ENCODE results near the gene MIOX. TPM values are rescaled to one million over a fixed set of nuclear protein-coding genes. Genes with fewer than 3 reads are reported as not detected.
"Not testable (repeated sequence)": the region's sequence is repeated elsewhere in the genome, so short reads cannot be mapped to it uniquely, and the experiment has no call there.

MIOX gene
- polyA plus RNA-seq, 3 donors from 2014 or later: not detected

DNA sequence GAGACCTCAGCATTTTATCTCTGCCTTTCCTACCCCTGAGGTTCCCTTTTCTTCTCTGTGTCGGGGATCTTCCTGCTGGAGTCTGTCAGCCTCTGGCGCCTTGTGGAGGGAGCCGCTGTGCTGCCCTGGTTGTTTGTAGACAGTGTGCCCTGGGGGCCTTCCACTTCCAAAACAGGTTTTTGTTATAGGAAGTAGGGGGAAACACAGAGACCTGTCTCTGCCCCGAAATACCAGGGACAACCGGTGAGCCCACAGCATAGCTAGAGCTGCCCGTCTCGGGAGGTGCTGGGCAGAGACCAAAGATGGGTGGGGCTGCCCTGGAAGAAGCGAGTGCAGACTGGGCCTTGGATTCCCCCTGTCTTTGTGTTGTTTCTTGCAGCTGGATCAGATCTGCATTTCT is 29.4 kb downstream of the MIOX start:
- H3K4me1 Mint-ChIP-seq: peaks cover 0 to 6% of the 10 kb centered on the region in 2 donors
- no peaks in the 10 kb centered on the region for H3K9me3 Mint-ChIP-seq
- H3K27ac Mint-ChIP-seq: no peak overlapping the region
- H3K4me3 Mint-ChIP-seq: no peak overlapping the region
- no peaks in the 10 kb centered on the region for H3K36me3 Mint-ChIP-seq
- peaks cover 3 to 7% (median 4%) of the 10 kb centered on the region in 3 donors for H3K27me3 Mint-ChIP-seq (ENCODE audit: low read depth in 3 of 3)
- no peak for DNase-seq

- no peak for DNase-seq
- Mint-ChIP-seq H3K27ac (no peak overlapping the region), H3K4me1 (peaks cover 0 to 6% of the 10 kb centered on the region in 2 donors), H3K36me3 (no peaks in the 10 kb centered on the region), H3K9me3 (no peaks in the 10 kb centered on the region), H3K27me3 (ENCODE audit: low read depth in 3 of 3) (peaks cover 4 to 7% (median 4%) of the 10 kb centered on the region in 3 donors), H3K4me3 (no peak overlapping the region)
Observed at GRCh38 chr22:50516891-50517290, 30.2 kb downstream of the MIOX start.

GRCh38 chr22:50517495-50518260 is 31.0 kb downstream of the MIOX start:
- Mint-ChIP-seq H3K4me3 (no peak overlapping the region), H3K36me3 (no peaks in the 10 kb centered on the region), H3K27ac (no peak overlapping the region), H3K27me3 (ENCODE audit: low read depth in 3 of 3) (peaks cover 4 to 7% (median 5%) of the 10 kb centered on the region in 3 donors), H3K4me1 (peaks cover 0 to 6% of the 10 kb centered on the region in 2 donors), H3K9me3 (no peaks in the 10 kb centered on the region)
- DNase-seq: no peak

DNA sequence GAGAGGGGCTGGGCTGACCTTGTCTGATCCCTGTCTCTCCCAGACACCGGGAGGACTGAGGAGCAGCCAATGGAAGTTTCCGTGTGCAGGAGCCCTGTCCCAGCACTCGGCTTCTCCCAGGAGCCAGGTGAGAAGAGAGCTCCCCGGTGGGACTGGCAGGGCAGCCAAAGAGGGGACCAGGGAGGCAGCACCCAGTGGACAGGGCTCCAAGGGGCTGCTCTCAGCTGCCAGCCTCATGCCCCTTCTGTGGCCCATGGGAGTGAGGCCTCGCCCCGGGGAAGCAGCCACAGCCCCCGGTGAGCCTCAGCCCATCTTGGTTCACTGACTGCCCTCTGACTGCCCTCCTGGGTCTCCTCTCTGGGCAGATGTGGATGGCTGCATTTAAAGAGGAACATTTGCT is 31.9 kb downstream of the MIOX start:
- Mint-ChIP-seq H3K4me1 (peaks cover 0 to 6% of the 10 kb centered on the region in 2 donors), H3K27ac (no peak overlapping the region), H3K9me3 (no peaks in the 10 kb centered on the region), H3K27me3 (ENCODE audit: low read depth in 3 of 3) (peaks cover 4 to 10% (median 5%) of the 10 kb centered on the region in 3 donors), H3K36me3 (no peaks in the 10 kb centered on the region), H3K4me3 (no peak overlapping the region)
- no peak for DNase-seq

GRCh38 chr22:50519151-50519550 is 32.5 kb downstream of the MIOX start:
- peaks cover 0 to 6% of the 10 kb centered on the region in 2 donors for H3K4me1 Mint-ChIP-seq
- H3K4me3 Mint-ChIP-seq: no peak overlapping the region
- H3K36me3 Mint-ChIP-seq: no peaks in the 10 kb centered on the region
- no peak for DNase-seq
- H3K27me3 Mint-ChIP-seq (ENCODE audit: low read depth in 3 of 3): peaks cover 4 to 10% (median 5%) of the 10 kb centered on the region in 3 donors
- no peaks in the 10 kb centered on the region for H3K9me3 Mint-ChIP-seq
- H3K27ac Mint-ChIP-seq: no peak overlapping the region

- H3K36me3 Mint-ChIP-seq, DNase-seq, H3K27ac Mint-ChIP-seq, H3K4me3 Mint-ChIP-seq, H3K9me3 Mint-ChIP-seq, H3K4me1 Mint-ChIP-seq: not testable (repeated sequence)
- H3K27me3 Mint-ChIP-seq (ENCODE audit: low read depth in 3 of 3): peaks cover 8 to 14% (median 11%) of the 10 kb centered on the region in 3 donors
Observed at GRCh38 chr22:50520184-50520583, 33.5 kb downstream of the MIOX start.

DNA sequence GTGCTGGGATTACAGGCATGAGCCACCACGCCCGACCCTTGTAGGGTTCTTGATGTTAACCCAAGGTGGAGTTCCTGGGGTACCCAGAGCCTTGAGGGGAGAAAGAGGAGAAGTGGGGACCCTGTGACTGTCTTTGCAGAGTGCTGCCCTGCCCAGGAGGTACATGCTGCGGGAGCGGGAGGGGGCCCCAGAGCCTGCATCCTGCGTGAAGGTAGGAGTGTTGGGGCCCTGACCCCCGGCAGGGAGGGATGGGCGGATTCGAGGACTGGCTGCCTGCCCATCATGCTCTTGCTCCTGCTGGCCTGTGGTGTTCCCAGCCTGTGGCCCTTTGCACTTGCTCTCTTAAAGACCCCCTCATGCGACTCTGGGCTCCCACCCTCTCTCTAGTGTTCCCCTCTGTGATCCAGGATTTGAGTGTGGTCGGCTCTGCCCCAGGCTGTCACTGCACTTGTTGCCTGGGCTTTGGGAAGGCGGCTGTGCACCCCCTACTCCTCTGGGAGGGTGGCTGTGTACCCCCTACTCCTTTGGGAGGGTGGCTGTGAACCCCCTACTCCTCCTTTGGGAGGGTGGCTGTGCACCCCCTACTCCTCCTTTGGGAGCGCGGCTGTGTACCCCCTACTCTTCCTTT is 34.3 kb downstream of the MIOX start:
- H3K27ac Mint-ChIP-seq: no peak overlapping the region
- DNase-seq: no peak
- no peaks in the 10 kb centered on the region for H3K9me3 Mint-ChIP-seq
- no peaks in the 10 kb centered on the region for H3K36me3 Mint-ChIP-seq
- H3K4me3 Mint-ChIP-seq: no peak overlapping the region
- H3K4me1 Mint-ChIP-seq: peaks cover 7 to 8% of the 10 kb centered on the region in 2 donors
- H3K27me3 Mint-ChIP-seq (ENCODE audit: low read depth in 3 of 3): peaks cover 12 to 15% (median 13%) of the 10 kb centered on the region in 3 donors

DNA sequence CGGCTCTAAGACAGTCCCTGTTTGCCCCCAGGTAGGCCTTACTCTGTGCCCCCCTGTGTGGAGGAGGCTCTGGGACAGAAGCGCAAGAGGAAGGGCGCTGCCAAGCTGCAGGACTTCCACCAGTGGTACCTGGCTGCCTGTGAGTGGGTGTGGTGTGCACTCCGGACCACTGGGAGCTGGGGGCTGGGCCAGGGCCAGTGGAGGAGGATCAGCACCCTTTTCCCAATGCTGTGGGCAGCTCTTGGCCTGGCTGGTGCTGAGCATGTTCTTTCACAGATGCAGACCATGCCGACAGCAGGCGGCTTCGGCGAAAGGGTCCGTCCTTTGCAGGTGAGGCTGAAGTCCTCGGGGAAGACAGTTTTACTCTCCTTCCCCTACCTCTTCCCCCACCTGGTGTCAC is 35.1 kb downstream of the MIOX start:
- Mint-ChIP-seq H3K27ac (no peak overlapping the region), H3K27me3 (ENCODE audit: low read depth in 3 of 3) (peaks cover 12 to 15% (median 13%) of the 10 kb centered on the region in 3 donors), H3K9me3 (no peaks in the 10 kb centered on the region), H3K4me1 (peaks cover 8 to 9% of the 10 kb centered on the region in 2 donors), H3K4me3 (no peak overlapping the region), H3K36me3 (no peaks in the 10 kb centered on the region)
- no peak for DNase-seq

GRCh38 chr22:50522208-50522805 is 35.6 kb downstream of the MIOX start:
- Mint-ChIP-seq H3K27ac (no peak overlapping the region), H3K27me3 (ENCODE audit: low read depth in 3 of 3) (peaks cover 9 to 15% (median 13%) of the 10 kb centered on the region in 3 donors), H3K4me3 (no peak overlapping the region), H3K36me3 (no peaks in the 10 kb centered on the region), H3K9me3 (no peaks in the 10 kb centered on the region), H3K4me1 (peaks cover 14 to 15% of the 10 kb centered on the region in 2 donors)
- no peak for DNase-seq

DNA sequence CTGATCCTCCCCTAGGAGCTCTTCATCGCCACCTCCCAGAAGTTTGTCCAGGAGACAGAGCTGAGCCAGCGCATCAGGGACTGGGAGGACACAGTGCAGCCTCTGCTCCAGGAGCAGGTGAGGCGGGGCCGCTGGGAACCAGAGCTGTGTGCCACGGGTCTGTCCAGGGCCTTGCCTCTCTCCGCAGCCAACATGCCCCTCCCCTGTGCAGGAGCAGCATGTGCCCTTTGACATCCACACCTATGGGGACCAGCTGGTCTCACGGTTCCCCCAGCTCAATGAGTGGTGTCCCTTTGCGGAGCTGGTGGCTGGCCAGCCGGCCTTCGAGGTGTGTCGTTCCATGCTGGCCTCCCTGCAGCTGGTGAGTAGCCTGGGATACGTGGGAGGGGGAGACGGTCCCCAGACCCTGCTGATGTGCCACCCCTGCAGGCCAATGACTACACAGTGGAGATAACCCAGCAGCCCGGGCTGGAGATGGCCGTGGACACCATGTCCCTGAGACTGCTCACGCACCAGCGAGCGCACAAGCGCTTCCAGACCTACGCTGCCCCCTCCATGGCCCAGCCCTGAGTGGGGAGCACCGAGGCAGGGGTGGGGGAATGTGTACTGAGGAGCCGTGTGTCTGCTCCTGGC is 36.3 kb downstream of the MIOX start:
- Mint-ChIP-seq H3K27ac (no peak overlapping the region), H3K4me3 (peak overlapping the region in 3 of 5 donors; percentile 2 to 21 (median 5))

DNA sequence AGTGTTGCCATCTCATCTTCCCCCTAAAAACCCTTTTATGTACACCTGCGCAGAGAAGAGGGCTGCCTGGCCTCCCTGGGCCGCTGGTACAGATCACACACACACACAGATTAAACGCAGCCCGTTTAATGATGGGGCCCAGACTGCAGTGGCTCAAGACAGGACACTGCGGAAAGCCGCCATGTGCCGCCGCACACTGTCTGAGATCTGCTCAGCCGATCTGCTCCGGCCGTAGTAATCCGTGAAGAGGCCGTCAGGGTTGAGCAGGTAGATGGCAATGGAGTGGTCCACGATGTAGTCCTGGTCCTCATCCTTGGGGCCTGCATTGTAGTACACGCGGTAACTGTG is 36.8 kb downstream of the MIOX start:
- Mint-ChIP-seq H3K9me3 (no peaks in the 10 kb centered on the region), H3K27ac (no peak overlapping the region), H3K4me3 (peak overlapping the region in 3 of 5 donors; percentile 2 to 21 (median 5)), H3K36me3 (no peaks in the 10 kb centered on the region), H3K4me1 (peaks cover 25 to 27% of the 10 kb centered on the region in 2 donors), H3K27me3 (ENCODE audit: low read depth in 3 of 3) (peaks cover 9 to 15% (median 13%) of the 10 kb centered on the region in 3 donors)
- no peak for DNase-seq

More for the DNA sequence above, 36.3 kb downstream of the MIOX start:
- H3K9me3 Mint-ChIP-seq: no peaks in the 10 kb centered on the region
- peaks cover 9 to 15% (median 13%) of the 10 kb centered on the region in 3 donors for H3K27me3 Mint-ChIP-seq (ENCODE audit: low read depth in 3 of 3)
- H3K36me3 Mint-ChIP-seq: no peaks in the 10 kb centered on the region
- no peak for DNase-seq
- peaks cover 20 to 22% of the 10 kb centered on the region in 2 donors for H3K4me1 Mint-ChIP-seq

DNA sequence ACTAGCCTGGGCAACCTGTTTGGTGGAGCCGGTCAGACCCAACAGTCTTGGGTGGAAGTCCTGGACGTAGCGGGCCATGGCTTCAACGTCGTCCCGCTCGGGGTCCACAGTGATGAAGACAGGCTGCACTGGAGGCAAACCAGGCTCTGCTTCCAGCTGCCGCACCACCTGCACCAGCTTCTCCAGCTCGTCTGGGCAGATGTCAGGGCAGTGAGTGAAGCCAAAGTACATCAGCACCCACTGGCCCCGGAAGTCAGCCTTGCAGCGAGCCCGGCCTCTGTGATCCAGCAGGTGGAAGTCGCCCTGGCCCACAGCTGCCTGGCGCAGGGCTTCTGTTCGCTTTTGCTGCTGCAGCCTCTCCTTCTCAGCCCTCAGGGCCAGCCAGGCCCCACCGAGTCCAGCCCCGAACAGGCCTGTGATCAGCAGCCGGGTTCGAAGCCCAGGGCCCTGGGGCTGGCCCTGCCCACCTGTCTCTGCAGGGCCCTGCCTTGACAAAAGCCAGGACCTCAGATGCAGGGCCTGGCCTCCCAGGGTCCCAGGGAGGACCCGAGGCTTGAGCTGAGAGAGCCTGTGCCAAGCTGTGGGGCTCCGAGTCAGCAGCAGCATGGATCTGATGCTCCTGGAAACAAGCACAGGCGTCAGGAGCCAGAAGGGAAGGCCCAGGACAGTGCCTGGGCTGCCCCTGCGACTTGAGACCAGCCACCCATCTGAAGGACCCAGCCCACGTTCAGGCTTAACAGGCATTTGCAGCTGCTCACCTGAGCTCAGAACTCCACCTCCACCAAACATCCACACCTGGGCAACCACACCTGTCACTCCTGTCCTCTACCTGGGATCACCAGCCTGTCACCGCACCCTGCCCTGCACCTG is 37.4 kb downstream of the MIOX start:
- Mint-ChIP-seq H3K27me3 (ENCODE audit: low read depth in 3 of 3) (peaks cover 9 to 14% (median 13%) of the 10 kb centered on the region in 3 donors), H3K36me3 (no peaks in the 10 kb centered on the region), H3K4me3 (peak overlapping the region; percentile 84 to 89 (median 87)), H3K27ac (peak overlapping the region in 5 of 6 donors; percentile 67 to 92 (median 84)), H3K9me3 (no peaks in the 10 kb centered on the region), H3K4me1 (peaks cover 27 to 29% of the 10 kb centered on the region in 2 donors)
- DNase-seq: no peak

DNA sequence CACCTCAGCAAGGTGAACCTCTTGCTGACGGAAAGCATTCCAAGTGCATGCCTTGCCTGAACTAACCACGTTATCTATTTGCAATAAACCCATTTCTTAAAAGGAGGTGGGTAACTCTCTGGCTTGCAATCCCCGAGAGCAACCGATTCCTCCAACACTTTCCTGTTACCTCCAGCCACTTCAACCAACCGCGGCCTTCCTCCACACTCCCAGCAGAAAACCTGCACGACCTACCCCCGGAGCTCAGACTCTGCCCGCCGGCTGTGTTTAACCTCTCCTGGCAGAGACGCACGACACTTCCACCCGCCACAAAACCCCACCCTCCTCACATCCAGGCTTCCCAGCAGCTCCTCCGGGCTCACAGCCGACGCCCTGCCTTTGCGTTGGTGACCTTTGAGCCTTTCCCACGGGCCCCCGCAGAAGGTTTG is 38.0 kb downstream of the MIOX start:
- peaks cover 9 to 16% (median 13%) of the 10 kb centered on the region in 3 donors for H3K27me3 Mint-ChIP-seq (ENCODE audit: low read depth in 3 of 3)
- H3K27ac Mint-ChIP-seq: peak overlapping the region; percentile 67 to 92 (median 84)
- no peaks in the 10 kb centered on the region for H3K9me3 Mint-ChIP-seq
- H3K36me3 Mint-ChIP-seq: no peaks in the 10 kb centered on the region
- H3K4me3 Mint-ChIP-seq: peak overlapping the region; percentile 84 to 89 (median 87)
- peaks cover 27 to 29% of the 10 kb centered on the region in 2 donors for H3K4me1 Mint-ChIP-seq
- DNase-seq: no peak

Data from immature natural killer cell (primary cell).